ENCODE data around the gene PIGU.

Gene PIGU

DNA sequence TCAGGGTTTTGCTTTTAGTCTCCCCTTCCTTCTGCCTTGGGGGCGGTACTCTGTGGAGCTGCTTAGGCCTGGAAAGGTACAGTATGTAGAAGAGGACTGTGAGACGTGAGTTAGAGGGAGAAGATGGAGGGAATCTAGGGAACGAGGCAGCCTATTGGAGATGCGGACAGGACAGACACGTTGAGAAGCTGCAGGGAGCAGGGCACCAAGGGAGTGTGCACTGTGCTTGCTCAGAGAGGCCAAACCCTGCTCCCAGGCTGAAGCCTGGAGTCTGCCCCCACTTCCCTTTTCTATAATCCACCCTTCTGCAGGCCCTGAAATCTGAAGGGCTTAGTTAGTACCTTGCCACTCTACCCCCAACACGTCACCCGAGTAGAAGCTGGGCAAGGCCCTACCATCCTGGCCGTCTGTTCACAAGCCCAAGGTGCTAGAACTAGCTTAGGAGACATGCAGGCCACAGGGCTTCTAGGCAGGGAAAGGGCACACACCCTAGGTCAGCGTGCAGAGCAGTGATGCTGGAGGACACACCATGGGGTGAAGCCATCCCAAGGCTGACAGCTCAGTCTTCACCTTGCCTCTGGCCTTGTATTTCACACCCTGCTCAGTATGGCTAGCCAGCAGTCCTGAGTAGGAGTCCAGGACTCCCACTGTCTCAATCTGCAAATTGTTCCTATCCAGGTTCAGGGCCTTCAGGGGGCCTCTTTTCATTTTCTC lies 34.1 kb upstream of the PIGU start:
- Mint-ChIP-seq H3K4me1 (peaks cover 28% of the 10 kb centered on the region), H3K4me3 (peak overlapping the region; percentile 85), H3K27ac (no peak overlapping the region), H3K36me3 (ENCODE audit: low read depth) (peaks cover 20% of the 10 kb centered on the region), H3K9me3 (no peaks in the 10 kb centered on the region), H3K27me3 (ENCODE audit: low read depth, poor library complexity) (peaks cover 35% of the 10 kb centered on the region)
- TF ChIP-seq, protein P1, sequence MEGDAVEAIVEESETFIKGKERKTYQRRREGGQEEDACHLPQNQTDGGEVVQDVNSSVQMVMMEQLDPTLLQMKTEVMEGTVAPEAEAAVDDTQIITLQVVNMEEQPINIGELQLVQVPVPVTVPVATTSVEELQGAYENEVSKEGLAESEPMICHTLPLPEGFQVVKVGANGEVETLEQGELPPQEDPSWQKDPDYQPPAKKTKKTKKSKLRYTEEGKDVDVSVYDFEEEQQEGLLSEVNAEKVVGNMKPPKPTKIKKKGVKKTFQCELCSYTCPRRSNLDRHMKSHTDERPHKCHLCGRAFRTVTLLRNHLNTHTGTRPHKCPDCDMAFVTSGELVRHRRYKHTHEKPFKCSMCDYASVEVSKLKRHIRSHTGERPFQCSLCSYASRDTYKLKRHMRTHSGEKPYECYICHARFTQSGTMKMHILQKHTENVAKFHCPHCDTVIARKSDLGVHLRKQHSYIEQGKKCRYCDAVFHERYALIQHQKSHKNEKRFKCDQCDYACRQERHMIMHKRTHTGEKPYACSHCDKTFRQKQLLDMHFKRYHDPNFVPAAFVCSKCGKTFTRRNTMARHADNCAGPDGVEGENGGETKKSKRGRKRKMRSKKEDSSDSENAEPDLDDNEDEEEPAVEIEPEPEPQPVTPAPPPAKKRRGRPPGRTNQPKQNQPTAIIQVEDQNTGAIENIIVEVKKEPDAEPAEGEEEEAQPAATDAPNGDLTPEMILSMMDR (IDR thresholded peaks at IDR 0.05): no peak
- DNase-seq: no peak

DNA sequence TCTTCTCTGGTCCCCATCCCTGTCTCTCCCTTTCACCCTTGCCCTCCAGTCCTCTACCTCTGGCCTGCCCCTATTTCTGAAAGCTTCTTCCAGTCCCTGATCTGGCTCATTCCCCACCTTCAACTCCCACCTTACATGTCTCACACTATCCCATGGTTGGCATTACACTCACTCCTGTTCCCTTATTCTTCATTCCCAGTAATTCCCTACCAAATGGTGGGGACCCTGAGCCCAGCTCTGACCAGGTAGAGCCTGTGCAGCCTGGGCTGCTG lies 33.6 kb upstream of the PIGU start:
- no peaks in the 10 kb centered on the region for H3K9me3 Mint-ChIP-seq

DNA sequence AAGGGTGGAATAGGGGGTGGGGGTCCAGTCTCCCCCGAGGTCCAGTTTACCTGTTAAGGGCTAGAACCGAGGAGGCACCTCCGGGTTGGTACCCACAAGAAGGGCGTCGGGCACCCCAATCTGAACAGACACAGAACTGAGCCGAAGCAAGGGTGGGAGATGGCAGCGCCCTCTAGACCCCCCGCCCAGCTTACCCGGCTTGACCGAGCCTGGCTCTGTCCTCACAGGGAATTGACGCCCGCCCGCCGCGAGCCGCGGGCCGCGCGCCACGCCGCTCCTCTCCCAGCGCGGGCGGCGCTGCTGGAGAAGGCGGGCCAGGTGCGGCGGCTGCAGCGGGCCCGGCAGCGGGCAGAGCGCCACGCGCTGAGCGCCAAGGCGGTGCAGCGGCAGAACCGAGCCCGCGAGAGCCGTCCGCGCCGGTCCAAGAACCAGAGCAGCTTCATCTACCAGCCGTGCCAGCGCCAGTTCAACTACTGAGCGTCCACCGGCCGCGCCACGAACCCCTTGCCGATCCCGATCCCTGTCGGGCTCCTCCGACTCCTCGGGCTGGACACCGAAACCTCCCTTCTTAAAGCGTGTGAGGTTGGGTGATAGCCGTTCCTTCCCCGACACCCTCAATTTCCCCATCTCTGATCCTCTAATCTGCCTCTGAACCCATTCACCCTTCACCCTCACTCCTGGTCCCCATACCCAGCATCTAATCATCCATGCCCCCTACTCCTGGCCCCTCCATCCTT lies 33.1 kb upstream of the PIGU start:
- TF ChIP-seq, protein P1 (IDR thresholded peaks at IDR 0.05): no peak

More for the DNA sequence above, 33.6 kb upstream of the PIGU start:
- peaks cover 32% of the 10 kb centered on the region for H3K4me1 Mint-ChIP-seq
- TF ChIP-seq, protein P1 (IDR thresholded peaks at IDR 0.05): no peak
- no peak for DNase-seq
- peaks cover 38% of the 10 kb centered on the region for H3K27me3 Mint-ChIP-seq (ENCODE audit: low read depth, poor library complexity)
- H3K4me3 Mint-ChIP-seq: peak overlapping the region; percentile 85
- H3K27ac Mint-ChIP-seq: no peak overlapping the region
- H3K36me3 Mint-ChIP-seq (ENCODE audit: low read depth): peaks cover 20% of the 10 kb centered on the region

DNA sequence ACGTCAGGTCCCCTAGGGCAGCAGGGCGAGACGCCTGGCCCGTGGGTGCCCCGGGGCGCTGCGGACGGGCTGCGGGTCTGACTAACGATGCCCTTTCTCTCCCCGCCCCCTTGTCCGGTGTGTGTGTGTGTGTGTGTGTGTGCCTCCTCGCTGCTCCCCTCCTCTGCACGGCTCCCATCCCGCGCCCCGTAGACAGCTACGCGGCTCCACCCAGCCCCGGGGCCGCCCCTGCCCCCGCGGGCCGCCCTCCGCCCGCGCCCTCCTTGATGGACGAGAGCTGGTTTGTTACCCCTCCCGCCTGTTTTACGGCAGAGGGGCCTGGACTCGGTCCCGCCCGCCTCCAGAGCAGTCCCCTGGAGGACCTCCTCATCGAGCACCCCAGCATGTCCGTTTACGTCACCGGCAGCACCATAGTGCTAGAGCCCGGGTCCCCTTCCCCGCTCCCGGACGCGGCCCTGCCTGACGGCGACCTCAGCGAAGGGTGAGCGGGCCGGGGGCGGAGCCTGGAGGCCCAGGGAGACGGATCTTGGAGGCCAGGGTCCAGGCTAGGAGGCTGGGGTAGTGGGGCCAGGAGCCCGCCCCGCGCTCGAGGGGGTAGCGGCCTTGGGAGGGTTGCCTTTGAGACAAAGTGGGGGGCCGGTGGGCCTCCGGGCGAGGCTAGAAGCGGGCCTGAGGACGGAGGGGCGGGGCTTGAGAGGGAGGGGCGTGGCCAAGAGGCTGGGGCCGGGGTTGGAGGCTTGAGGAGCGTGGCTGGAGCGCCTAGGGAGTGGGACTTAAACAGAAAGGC lies 32.3 kb upstream of the PIGU start:
- peaks cover 10% of the 10 kb centered on the region for H3K36me3 Mint-ChIP-seq (ENCODE audit: low read depth)
- H3K9me3 Mint-ChIP-seq: no peaks in the 10 kb centered on the region
- no peak overlapping the region for H3K27ac Mint-ChIP-seq
- peak; percentile 88 for DNase-seq
- peaks cover 42% of the 10 kb centered on the region for H3K4me1 Mint-ChIP-seq
- peaks cover 41% of the 10 kb centered on the region for H3K27me3 Mint-ChIP-seq (ENCODE audit: low read depth, poor library complexity)
- peak overlapping the region; percentile 83 for H3K4me3 Mint-ChIP-seq
- TF ChIP-seq, protein P1 (IDR thresholded peaks at IDR 0.05): no peak

More for the DNA sequence above, 33.1 kb upstream of the PIGU start:
- Mint-ChIP-seq H3K27me3 (ENCODE audit: low read depth, poor library complexity) (peaks cover 41% of the 10 kb centered on the region), H3K4me3 (peak overlapping the region; percentile 85), H3K4me1 (peaks cover 37% of the 10 kb centered on the region), H3K27ac (no peak overlapping the region), H3K36me3 (ENCODE audit: low read depth) (peaks cover 17% of the 10 kb centered on the region), H3K9me3 (no peaks in the 10 kb centered on the region)
- peak; percentile 79 for DNase-seq

DNA sequence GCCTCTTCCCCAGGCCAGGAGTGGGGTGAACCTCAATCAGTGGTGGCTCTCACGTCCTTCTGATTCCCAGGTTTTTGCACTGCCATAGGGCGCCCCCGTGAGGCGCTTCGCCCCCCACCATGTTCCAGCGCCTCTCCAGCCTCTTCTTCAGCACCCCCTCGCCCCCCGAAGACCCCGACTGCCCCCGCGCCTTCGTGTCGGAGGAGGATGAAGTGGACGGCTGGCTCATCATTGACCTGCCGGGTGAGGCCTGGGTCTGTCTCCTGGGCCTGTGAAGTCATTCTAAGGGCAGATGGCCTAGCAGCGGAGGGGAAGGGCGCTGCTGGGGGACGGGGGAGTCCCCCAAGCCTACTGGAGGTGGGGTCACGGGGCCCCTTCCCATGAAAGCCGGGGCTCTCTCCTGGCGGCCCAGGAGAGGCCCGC lies 31.7 kb upstream of the PIGU start:
- Mint-ChIP-seq H3K36me3 (ENCODE audit: low read depth) (peaks cover 8% of the 10 kb centered on the region), H3K9me3 (no peaks in the 10 kb centered on the region), H3K4me1 (peaks cover 44% of the 10 kb centered on the region), H3K27me3 (ENCODE audit: low read depth, poor library complexity) (peaks cover 41% of the 10 kb centered on the region), H3K4me3 (peak overlapping the region; percentile 83), H3K27ac (no peak overlapping the region)
- TF ChIP-seq, protein P1 (IDR thresholded peaks at IDR 0.05): peak; percentile 40
- peak; percentile 62 for DNase-seq
